Ascending aorta (tissue), 2 donors: ENCODE data around the gene SUPV3L1. TPM values are rescaled to one million over a fixed set of nuclear protein-coding genes. Genes with fewer than 3 reads are reported as not detected.
"Not testable (repeated sequence)": the region's sequence is repeated elsewhere in the genome, so short reads cannot be mapped to it uniquely, and the experiment has no call there.

ENCODE experiments used
- DNase-seq, 2 donors: peaks; one replicate each; pipeline ENCODE4 v3.0.0-alpha.2; 2019; ENCODE audit warnings: low spot score in 2 of 2
- H3K27ac ChIP-seq, 2 donors: fragments of 200-600 bp; sonication (generic); one replicate each; pipeline ENCODE4 v1.5.1; 2016 to 2017; ENCODE audit warnings: mild to moderate bottlenecking in 1 of 2
- H3K27me3 ChIP-seq: fragments of 200-600 bp; sonication (generic); one replicate; pipeline ENCODE4 v1.5.1; 2017
- H3K36me3 ChIP-seq, 2 donors: fragments of 200-600 bp; sonication (generic); one replicate each; pipeline ENCODE4 v1.5.1; 2016
- H3K4me1 ChIP-seq, 2 donors: fragments of 200-600 bp; sonication (generic); one replicate each; pipeline ENCODE4 v1.5.1; 2016 to 2017; ENCODE audit warnings: mild to moderate bottlenecking in 1 of 2
- H3K4me3 ChIP-seq, 2 donors: fragments of 200-600 bp; sonication (generic); one replicate each; pipeline ENCODE4 v1.5.1; 2016 to 2017; ENCODE audit warnings: mild to moderate bottlenecking in 1 of 2
- H3K9me3 ChIP-seq, 2 donors: fragments of 200-600 bp; sonication (generic); one replicate each; pipeline ENCODE4 v1.5.1; 2016
- CTCF ChIP-seq, 3 experiments: fragments of 200-600 bp in 2 of 3; fragments of 450-650 bp in 1 of 3; sonication (generic) in 2 of 3; IDR thresholded peaks; one replicate each; pipeline ENCODE4 v1.5.1; 2016 to 2019; ENCODE audit warnings: antibody characterized with exemption in 3 of 3, mild to moderate bottlenecking in 1 of 3, moderate library complexity in 1 of 3
- intact Hi-C: fragments of 100-400 bp; cut with DNase I; formaldehyde crosslinking; loops from one replicate; pipeline ENCODE4 v1.15.1; 2023
- total RNA-seq: library from RNA; depleted of rRNA; stranded (reverse); fragments of >200 nt; gene quantifications from one replicate; pipeline ENCODE4 v1.1.0, GENCODE V29; 2016

The SUPV3L1 gene
- total RNA-seq, 1 donor from 2014 or later, result 4.6 TPM

GRCh38 chr10:69168493-69168892 is 11.5 kb upstream of the SUPV3L1 start:
- intact Hi-C loops, result no loop called here
- peaks cover 33 to 76% of the 10 kb centered on the region in 2 donors for H3K36me3 ChIP-seq
- no peak for DNase-seq
- no peak overlapping the region for H3K27ac ChIP-seq
- H3K9me3 ChIP-seq, result no peaks in the 10 kb centered on the region
- no peaks in the 10 kb centered on the region for H3K4me1 ChIP-seq
- H3K4me3 ChIP-seq, result no peak overlapping the region
- no peak for TF ChIP-seq CTCF (IDR thresholded peaks at IDR 0.05)
- no peaks in the 10 kb centered on the region for H3K27me3 ChIP-seq

GRCh38 chr10:69172241-69172982 is 7.6 kb upstream of the SUPV3L1 start:
- H3K27ac ChIP-seq, result no peak overlapping the region
- no peak for DNase-seq

GRCh38 chr10:69175326-69175725 is 4.7 kb upstream of the SUPV3L1 start:
- H3K27me3 ChIP-seq, H3K27ac ChIP-seq, H3K4me3 ChIP-seq, DNase-seq, H3K4me1 ChIP-seq, H3K9me3 ChIP-seq: not testable (repeated sequence)
- H3K36me3 ChIP-seq, result peaks cover 9 to 25% of the 10 kb centered on the region in 2 donors
- intact Hi-C loops, result loop anchor here (5.0 kb wide), 1 partner anchor 188 kb away; the partner anchor contains the start of gene KIFBP

More at GRCh38 chr10:69172241-69172982, 7.6 kb upstream of the SUPV3L1 start:
- Histone ChIP-seq H3K9me3 (no peaks in the 10 kb centered on the region), H3K4me3 (no peak overlapping the region), H3K27me3 (no peaks in the 10 kb centered on the region), H3K4me1 (no peaks in the 10 kb centered on the region), H3K36me3 (peaks cover 21 to 51% of the 10 kb centered on the region in 2 donors)
- intact Hi-C loops, result no loop called here
- TF ChIP-seq CTCF (IDR thresholded peaks at IDR 0.05), result no peak

- DNase-seq, result no peak
- H3K4me3 ChIP-seq, result no peak overlapping the region
- no peak overlapping the region for H3K27ac ChIP-seq
- no peaks in the 10 kb centered on the region for H3K9me3 ChIP-seq
- H3K27me3 ChIP-seq, result no peaks in the 10 kb centered on the region
- H3K36me3 ChIP-seq, result peaks cover 0 to 12% of the 10 kb centered on the region in 2 donors
- intact Hi-C loops, result loop anchor here (5.0 kb wide), 1 partner anchor 190 kb away; the partner anchor contains the start of gene KIFBP
- no peak for TF ChIP-seq CTCF (IDR thresholded peaks at IDR 0.05)
- peaks cover 4 to 14% of the 10 kb centered on the region in 2 donors for H3K4me1 ChIP-seq
Measured at GRCh38 chr10:69176823-69177222, 3.2 kb upstream of the SUPV3L1 start.

- DNase-seq, result no peak
- H3K27ac ChIP-seq, result peak overlapping the region; percentile 11 to 89
- intact Hi-C loops, result loop anchor here (1.0 to 5.0 kb wide), 2 partner anchors 56 to 192 kb away; partner anchors contain the start of gene KIFBP
Measured at GRCh38 chr10:69179089-69179742, 818 bp upstream of the SUPV3L1 start.

More at GRCh38 chr10:69179089-69179742, 818 bp upstream of the SUPV3L1 start:
- peaks cover 4 to 17% of the 10 kb centered on the region in 2 donors for H3K4me1 ChIP-seq
- peak overlapping the region; percentile 81 to 95 for H3K4me3 ChIP-seq
- no peaks in the 10 kb centered on the region for H3K27me3 ChIP-seq
- no peak for TF ChIP-seq CTCF (IDR thresholded peaks at IDR 0.05)
- no peaks in the 10 kb centered on the region for H3K9me3 ChIP-seq
- H3K36me3 ChIP-seq, result no peaks in the 10 kb centered on the region
